ENCODE data around the gene B4GALNT4. TPM values are rescaled to one million over a fixed set of nuclear protein-coding genes. Genes with fewer than 3 reads are reported as not detected.
"Not testable (repeated sequence)": the region's sequence is repeated elsewhere in the genome, so short reads cannot be mapped to it uniquely, and the experiment has no call there.

Gene B4GALNT4
- total RNA-seq, 1 experiment from 2014 or later: 1.4 TPM

DNA sequence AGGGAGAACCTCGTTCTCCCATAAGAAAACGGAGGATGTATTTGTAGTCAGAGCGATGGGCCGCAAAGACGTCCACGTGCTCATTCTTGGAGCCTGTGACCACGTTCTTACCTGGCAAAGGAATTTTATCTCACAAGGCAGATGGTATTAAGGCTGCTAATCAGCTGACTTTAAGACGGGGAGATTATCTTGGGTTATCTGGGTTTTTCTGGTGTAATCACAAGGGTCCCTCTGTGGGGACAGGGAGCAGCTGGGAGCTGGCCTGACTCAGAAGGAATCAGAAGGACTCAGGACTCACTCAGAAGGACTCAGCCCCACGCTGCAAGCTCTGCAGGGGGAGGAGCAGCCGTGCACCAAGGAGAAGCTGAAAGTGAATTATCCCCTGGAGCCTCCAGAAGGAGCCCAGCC, 53.0 kb downstream of the B4GALNT4 start:
- in situ Hi-C loops (cut with HindIII; ENCODE audit: low pct_unique_long_range_greater_than_20kb, low sequenced_read_pairs): no loop called here
- no peak for DNase-seq (ENCODE audit: low read depth, low spot score)

DNA sequence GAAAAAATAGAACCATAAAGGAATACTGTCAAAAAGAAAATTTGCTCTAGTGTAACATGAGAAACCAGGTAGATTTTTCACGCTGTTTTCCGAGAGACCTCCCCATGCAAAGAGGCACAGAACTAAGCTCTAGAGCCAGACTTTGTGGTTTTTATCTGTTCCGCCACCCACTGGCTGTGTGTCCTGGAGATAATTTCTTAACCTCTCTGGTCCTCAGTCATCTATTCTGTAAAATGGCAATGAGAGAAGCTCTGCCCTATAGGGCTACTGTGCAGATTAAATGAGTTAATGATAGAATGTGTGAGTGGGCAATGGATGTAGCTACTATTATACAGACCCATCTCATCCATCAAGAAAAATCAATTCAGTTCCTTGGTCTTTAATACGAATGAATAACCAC, 54.9 kb downstream of the B4GALNT4 start:
- in situ Hi-C loops (cut with HindIII; ENCODE audit: low pct_unique_long_range_greater_than_20kb, low sequenced_read_pairs): no loop called here
- no peak for DNase-seq (ENCODE audit: low read depth, low spot score)

DNA sequence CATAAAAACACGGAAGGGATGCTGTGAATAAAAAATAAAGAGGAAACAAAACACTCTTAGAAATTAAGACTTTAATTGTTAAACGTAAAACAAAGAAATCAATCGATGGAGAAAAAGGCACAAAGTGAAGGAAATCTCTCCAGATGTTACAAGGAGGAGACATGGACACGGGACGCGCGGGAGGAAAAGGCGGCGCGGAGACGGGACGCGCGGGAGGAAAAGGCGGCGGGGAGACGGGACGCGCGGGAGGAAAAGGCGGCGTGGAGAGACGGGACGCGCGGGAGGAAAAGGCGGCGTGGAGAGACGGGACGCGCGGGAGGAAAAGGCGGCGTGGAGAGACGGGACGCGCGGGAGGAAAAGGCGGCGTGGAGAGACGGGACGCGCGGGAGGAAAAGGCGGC, 55.5 kb downstream of the B4GALNT4 start:
- in situ Hi-C loops (cut with HindIII; ENCODE audit: low pct_unique_long_range_greater_than_20kb, low sequenced_read_pairs); DNase-seq (ENCODE audit: low read depth, low spot score): not testable (repeated sequence)

DNA sequence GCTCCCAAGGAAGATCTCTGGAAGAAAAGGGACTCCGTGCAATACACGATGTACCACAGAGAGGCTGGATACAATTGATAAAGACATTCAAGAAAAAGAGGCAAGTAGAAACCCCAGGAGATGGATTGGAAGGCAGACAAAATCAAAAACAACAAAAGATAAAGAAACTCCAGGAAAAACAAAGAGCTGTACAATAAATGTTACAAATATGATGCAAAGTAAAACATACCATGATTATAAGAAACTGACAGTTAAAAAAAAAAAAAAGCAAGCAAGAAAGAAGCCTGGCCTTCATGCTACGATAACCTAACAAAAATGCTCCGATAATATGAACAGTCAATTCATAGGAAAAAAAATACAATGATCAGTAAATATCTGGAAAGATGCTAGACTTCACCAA, 56.0 kb downstream of the B4GALNT4 start:
- in situ Hi-C loops (cut with HindIII; ENCODE audit: low pct_unique_long_range_greater_than_20kb, low sequenced_read_pairs): no loop called here
- no peak for DNase-seq (ENCODE audit: low read depth, low spot score)

DNA sequence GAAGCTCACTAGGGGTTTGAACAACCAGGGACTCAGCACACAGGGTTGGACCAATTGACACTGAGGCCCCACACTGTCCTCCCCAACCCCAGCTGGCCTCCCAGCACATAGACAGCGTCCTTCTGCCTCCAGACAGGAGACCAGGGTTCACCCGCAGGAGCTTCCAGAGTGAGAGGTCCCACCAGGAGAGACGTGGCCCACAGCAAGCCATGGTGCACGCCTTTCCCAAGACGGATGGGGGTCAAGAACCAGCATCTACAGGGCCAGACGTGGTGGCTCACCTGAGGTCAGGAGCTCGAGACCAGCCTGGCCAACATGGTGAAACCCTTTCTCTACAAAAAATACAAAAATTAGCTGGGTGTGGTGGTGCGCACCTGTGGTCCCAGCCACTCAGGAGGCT, 57.6 kb downstream of the B4GALNT4 start:
- in situ Hi-C loops (cut with HindIII; ENCODE audit: low pct_unique_long_range_greater_than_20kb, low sequenced_read_pairs): no loop called here

DNA sequence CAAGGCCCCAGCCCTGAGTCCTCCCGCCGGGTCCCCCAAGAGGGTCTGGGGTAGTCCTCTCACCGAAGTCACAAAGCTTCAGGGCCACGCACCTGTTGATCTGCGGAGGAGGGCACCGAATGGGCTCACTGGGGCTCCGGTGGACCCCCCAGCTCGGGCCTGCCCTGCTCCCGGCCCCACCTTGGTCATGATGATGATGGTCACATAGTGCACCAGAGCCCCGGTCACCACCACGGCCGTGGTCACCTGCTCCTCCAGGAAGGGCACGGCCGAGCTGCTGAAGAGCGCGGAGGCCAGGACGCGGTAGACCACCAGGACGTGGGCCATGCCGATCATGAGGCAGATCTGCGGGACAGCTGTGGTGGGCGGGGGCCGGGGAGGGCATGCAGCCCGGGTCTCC, 59.0 kb downstream of the B4GALNT4 start:
- no peak for DNase-seq (ENCODE audit: low read depth, low spot score)
- in situ Hi-C loops (cut with HindIII; ENCODE audit: low pct_unique_long_range_greater_than_20kb, low sequenced_read_pairs): no loop called here

More for the DNA sequence above, 57.6 kb downstream of the B4GALNT4 start:
- DNase-seq (ENCODE audit: low read depth, low spot score): no peak

DNA sequence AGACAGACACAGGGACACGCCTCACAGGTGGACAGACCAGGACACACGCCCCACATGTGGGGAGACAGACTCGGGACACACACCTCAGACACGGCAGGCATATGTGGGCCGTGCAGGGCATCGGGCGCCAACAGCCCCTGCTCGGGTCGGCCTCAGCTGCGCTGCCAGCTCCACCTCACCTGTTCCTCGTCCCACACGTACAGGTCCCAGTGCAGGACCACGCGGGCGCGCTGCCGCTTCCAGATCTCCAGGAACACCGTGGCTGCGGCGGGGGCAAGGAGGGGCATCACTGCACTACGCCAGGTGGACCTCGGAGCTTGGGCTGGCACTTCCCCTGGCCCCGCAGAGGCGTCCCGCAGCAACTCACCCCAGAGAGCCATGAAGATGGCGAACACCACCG, 60.1 kb downstream of the B4GALNT4 start:
- in situ Hi-C loops (cut with HindIII; ENCODE audit: low pct_unique_long_range_greater_than_20kb, low sequenced_read_pairs): no loop called here
- DNase-seq (ENCODE audit: low read depth, low spot score): no peak

DNA sequence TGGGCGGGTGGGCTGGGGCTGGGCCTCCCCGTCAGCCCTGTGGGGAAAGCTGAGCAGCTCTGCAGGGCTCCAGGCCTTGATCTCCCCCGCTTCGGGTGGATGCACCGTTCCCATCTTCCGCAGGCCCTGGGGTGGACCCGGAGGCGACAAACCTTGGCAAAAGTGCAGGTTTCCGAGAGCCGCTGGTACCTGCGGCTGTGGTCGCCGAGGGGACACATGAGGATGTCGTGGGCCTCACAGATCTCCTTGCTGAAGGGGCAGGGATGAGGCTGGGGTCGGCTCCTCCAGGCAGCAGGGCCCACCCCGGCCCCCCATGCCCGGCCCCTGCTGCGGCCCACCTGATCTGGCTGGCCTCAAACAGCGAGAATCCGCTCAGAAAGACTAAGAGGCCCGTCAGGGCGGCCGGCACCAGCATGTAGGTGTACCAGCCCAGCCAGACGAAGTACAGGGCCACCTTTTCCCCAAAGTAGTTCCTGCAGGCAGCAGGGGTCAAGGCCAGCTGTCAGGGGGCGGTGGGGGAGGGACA, 60.7 kb downstream of the B4GALNT4 start:
- DNase-seq (ENCODE audit: low read depth, low spot score): no peak
- in situ Hi-C loops (cut with HindIII; ENCODE audit: low pct_unique_long_range_greater_than_20kb, low sequenced_read_pairs): no loop called here

Other genes with a start within 250 kb of the B4GALNT4 start
- gene SCGB1C1, start 176.4 kb upstream of the B4GALNT4 start, total RNA-seq (2014; rRNA removed; shearing (Covaris generic)): not detected in 2 replicates
- gene BET1L, start 162.1 kb upstream of the B4GALNT4 start, total RNA-seq (2014; rRNA removed; shearing (Covaris generic)): 15.5 and 16.3 TPM in 2 replicates
- 93.8 and 117 TPM in 2 replicates for gene RIC8A, start 161.8 kb upstream of the B4GALNT4 start, total RNA-seq (2014; rRNA removed; shearing (Covaris generic))
- gene SIRT3, start 133.2 kb upstream of the B4GALNT4 start, total RNA-seq (2014; rRNA removed; shearing (Covaris generic)): 8.4 and 8.8 TPM in 2 replicates
- 133 and 140 TPM in 2 replicates for gene PSMD13, start 132.5 kb upstream of the B4GALNT4 start, total RNA-seq (2014; rRNA removed; shearing (Covaris generic))
- 0.11 TPM in 1 of 2 replicates, not detected in the other for gene NLRP6, start 91.1 kb upstream of the B4GALNT4 start, total RNA-seq (2014; rRNA removed; shearing (Covaris generic))
- gene PGGHG, start 80.4 kb upstream of the B4GALNT4 start, total RNA-seq (2014; rRNA removed; shearing (Covaris generic)): 12.6 and 14.9 TPM in 2 replicates
- not detected in 2 replicates for gene IFITM5, start 70.0 kb upstream of the B4GALNT4 start, total RNA-seq (2014; rRNA removed; shearing (Covaris generic))
- 4.2 and 8.0 TPM in 2 replicates for gene IFITM2, start 61.7 kb upstream of the B4GALNT4 start, total RNA-seq (2014; rRNA removed; shearing (Covaris generic))
- gene IFITM1, start 55.5 kb upstream of the B4GALNT4 start, total RNA-seq (2014; rRNA removed; shearing (Covaris generic)): 0.32 and 0.79 TPM in 2 replicates
- 30.3 and 40.0 TPM in 2 replicates for gene IFITM3, start 48.6 kb upstream of the B4GALNT4 start, total RNA-seq (2014; rRNA removed; shearing (Covaris generic))
- gene PKP3, start 24.7 kb downstream of the B4GALNT4 start, total RNA-seq (2014; rRNA removed; shearing (Covaris generic)): not detected in 2 replicates
- gene SIGIRR, start 45.5 kb downstream of the B4GALNT4 start, total RNA-seq (2014; rRNA removed; shearing (Covaris generic)): 23.4 and 25.6 TPM in 2 replicates
- not detected in 2 replicates for gene ANO9, start 72.5 kb downstream of the B4GALNT4 start, total RNA-seq (2014; rRNA removed; shearing (Covaris generic))
- gene PTDSS2, start 80.8 kb downstream of the B4GALNT4 start, total RNA-seq (2014; rRNA removed; shearing (Covaris generic)): 41.7 and 45.6 TPM in 2 replicates
- 178 and 180 TPM in 2 replicates for gene RNH1, start 137.7 kb downstream of the B4GALNT4 start, total RNA-seq (2014; rRNA removed; shearing (Covaris generic))
- gene HRAS, start 166.1 kb downstream of the B4GALNT4 start, total RNA-seq (2014; rRNA removed; shearing (Covaris generic)): 48.3 and 55.6 TPM in 2 replicates
- gene LRRC56, start 168.0 kb downstream of the B4GALNT4 start, total RNA-seq (2014; rRNA removed; shearing (Covaris generic)): 0.11 and 0.13 TPM in 2 replicates
- gene LMNTD2, start 191.2 kb downstream of the B4GALNT4 start, total RNA-seq (2014; rRNA removed; shearing (Covaris generic)): 1.8 and 2.1 TPM in 2 replicates
- 7.8 and 8.0 TPM in 2 replicates for gene RASSF7, start 191.5 kb downstream of the B4GALNT4 start, total RNA-seq (2014; rRNA removed; shearing (Covaris generic))
- gene PHRF1, start 207.0 kb downstream of the B4GALNT4 start, total RNA-seq (2014; rRNA removed; shearing (Covaris generic)): 22.0 and 22.6 TPM in 2 replicates
- gene IRF7, start 246.5 kb downstream of the B4GALNT4 start, total RNA-seq (2014; rRNA removed; shearing (Covaris generic)): 3.5 and 3.7 TPM in 2 replicates